Large intestine (tissue), 3 donors: ENCODE data around the gene TDG. TPM values are rescaled to one million over a fixed set of nuclear protein-coding genes. Genes with fewer than 3 reads are reported as not detected.

Experiments used
- DNase-seq, 2 donors: peaks; one replicate each; pipeline versions ENCODE4 v3.0.0 to v3.0.0-alpha.2; 2013
- H3K27ac ChIP-seq: one replicate; pipeline ENCODE4 v1.5.1; 2013; ENCODE audit warnings: low read length
- H3K27me3 ChIP-seq: 2 replicates; pipeline ENCODE4 v1.6.1; 2013; ENCODE audit warnings: low read length; ENCODE audit not compliant: control insufficient read depth, insufficient read depth
- H3K36me3 ChIP-seq: 2 replicates; pipeline ENCODE4 v1.6.1; 2013; ENCODE audit warnings: low read length; ENCODE audit not compliant: control insufficient read depth, insufficient read depth
- H3K4me1 ChIP-seq: one replicate; pipeline ENCODE4 v1.6.1; 2013; ENCODE audit warnings: low read length; ENCODE audit not compliant: control insufficient read depth, insufficient read depth
- H3K4me3 ChIP-seq: one replicate; pipeline ENCODE4 v1.5.1; 2013; ENCODE audit warnings: low read length
- H3K9me3 ChIP-seq: one replicate; pipeline ENCODE4 v1.6.1; 2013; ENCODE audit warnings: mild to moderate bottlenecking, low read depth, low read length, moderate library complexity; ENCODE audit not compliant: control insufficient read depth
- WGBS: methylation state at CpG from one replicate; pipeline ENCODE4 v1.1.5; 2013; ENCODE audit warnings: low lambda C conversion rate; ENCODE audit not compliant: insufficient coverage; 5-methylcytosine and 5-hydroxymethylcytosine counted together
- polyA plus RNA-seq: library from polyadenylated mRNA; unstranded; fragments of 120-200 nt; gene quantifications from one replicate; pipeline ENCODE4 v1.2.1, GENCODE V29; 2013

The TDG gene
- polyA plus RNA-seq, 1 donor: 44.8 TPM

- Histone ChIP-seq H3K4me3 (peak overlapping the region; percentile 89), H3K27me3 (no peaks in the 10 kb centered on the region), H3K4me1 (peaks cover 6% of the 10 kb centered on the region), H3K27ac (peak overlapping the region; percentile 92), H3K36me3 (peaks cover 15% of the 10 kb centered on the region), H3K9me3 (no peaks in the 10 kb centered on the region)
- WGBS: 90% methylated on average over 2 of the region's 7 CpGs
- DNase-seq: no peak
Observed at GRCh38 chr12:103957865-103958388, 7.7 kb upstream of the TDG start.

GRCh38 chr12:103958621-103959020, 7.1 kb upstream of the TDG start:
- no peaks in the 10 kb centered on the region for H3K27me3 ChIP-seq
- H3K36me3 ChIP-seq: peaks cover 8% of the 10 kb centered on the region
- peaks cover 6% of the 10 kb centered on the region for H3K4me1 ChIP-seq
- no peak overlapping the region for H3K4me3 ChIP-seq
- no peak for DNase-seq
- H3K27ac ChIP-seq: no peak overlapping the region
- WGBS: no CpG with 5 or more reads among the region's 1 CpG
- H3K9me3 ChIP-seq: no peaks in the 10 kb centered on the region

GRCh38 chr12:103960616-103961227, 5.0 kb upstream of the TDG start:
- H3K4me3 ChIP-seq: no peak overlapping the region
- peaks cover 3% of the 10 kb centered on the region for H3K4me1 ChIP-seq
- DNase-seq: no peak
- WGBS: 80% methylated on average over 1 of the region's 7 CpGs
- H3K36me3 ChIP-seq: no peaks in the 10 kb centered on the region
- no peaks in the 10 kb centered on the region for H3K9me3 ChIP-seq
- no peaks in the 10 kb centered on the region for H3K27me3 ChIP-seq
- no peak overlapping the region for H3K27ac ChIP-seq

- H3K4me1 ChIP-seq: no peaks in the 10 kb centered on the region
- H3K27ac ChIP-seq: no peak overlapping the region
- DNase-seq: no peak
- no peaks in the 10 kb centered on the region for H3K9me3 ChIP-seq
- no peak overlapping the region for H3K4me3 ChIP-seq
- no peaks in the 10 kb centered on the region for H3K36me3 ChIP-seq
- no peaks in the 10 kb centered on the region for H3K27me3 ChIP-seq
- WGBS: no CpG with 5 or more reads among the region's 1 CpG
Observed at GRCh38 chr12:103962493-103962892, 3.2 kb upstream of the TDG start.

- peaks cover 2% of the 10 kb centered on the region for H3K36me3 ChIP-seq
- peak; percentile 9 to 37 for DNase-seq
- H3K27me3 ChIP-seq: no peaks in the 10 kb centered on the region
- no peaks in the 10 kb centered on the region for H3K4me1 ChIP-seq
- no peaks in the 10 kb centered on the region for H3K9me3 ChIP-seq
- H3K4me3 ChIP-seq: peak overlapping the region; percentile 87
- WGBS: 18% methylated on average over 2 of the region's 3 CpGs
- H3K27ac ChIP-seq: peak overlapping the region; percentile 91
Observed at GRCh38 chr12:103964805-103965204, 867 bp upstream of the TDG start.

GRCh38 chr12:103965255-103965589, 450 bp upstream of the TDG start:
- H3K27me3 ChIP-seq: no peaks in the 10 kb centered on the region
- H3K9me3 ChIP-seq: no peaks in the 10 kb centered on the region
- H3K4me1 ChIP-seq: no peaks in the 10 kb centered on the region
- no CpG with 5 or more reads among the region's 11 CpGs for WGBS
- H3K36me3 ChIP-seq: peaks cover 2% of the 10 kb centered on the region
- peak overlapping the region; percentile 91 for H3K27ac ChIP-seq
- DNase-seq: no peak
- peak overlapping the region; percentile 87 for H3K4me3 ChIP-seq

GRCh38 chr12:103966736-103967135, 1.1 kb downstream of the TDG start:
- H3K9me3 ChIP-seq: no peaks in the 10 kb centered on the region
- peak overlapping the region; percentile 91 for H3K27ac ChIP-seq
- no CpG with 5 or more reads among the region's 1 CpG for WGBS
- DNase-seq: no peak
- H3K4me3 ChIP-seq: peak overlapping the region; percentile 87
- no peaks in the 10 kb centered on the region for H3K4me1 ChIP-seq
- H3K27me3 ChIP-seq: no peaks in the 10 kb centered on the region
- H3K36me3 ChIP-seq: peaks cover 4% of the 10 kb centered on the region

- Histone ChIP-seq H3K27ac (no peak overlapping the region), H3K36me3 (peaks cover 9% of the 10 kb centered on the region), H3K9me3 (no peaks in the 10 kb centered on the region), H3K4me1 (no peaks in the 10 kb centered on the region), H3K4me3 (no peak overlapping the region), H3K27me3 (no peaks in the 10 kb centered on the region)
- no CpG with 5 or more reads among the region's 2 CpGs for WGBS
- DNase-seq: no peak
Observed at GRCh38 chr12:103969391-103969790, 3.7 kb downstream of the TDG start.

- WGBS: no CpG with 5 or more reads among the region's 2 CpGs
- Histone ChIP-seq H3K27me3 (no peaks in the 10 kb centered on the region), H3K4me3 (no peak overlapping the region), H3K4me1 (no peaks in the 10 kb centered on the region), H3K36me3 (peaks cover 28% of the 10 kb centered on the region), H3K27ac (no peak overlapping the region), H3K9me3 (no peaks in the 10 kb centered on the region)
- DNase-seq: no peak
Observed at GRCh38 chr12:103973909-103974308, 8.2 kb downstream of the TDG start.

GRCh38 chr12:103975368-103975767, 9.7 kb downstream of the TDG start:
- Histone ChIP-seq H3K27me3 (no peaks in the 10 kb centered on the region), H3K9me3 (no peaks in the 10 kb centered on the region), H3K36me3 (peaks cover 35% of the 10 kb centered on the region), H3K4me3 (no peak overlapping the region), H3K4me1 (no peaks in the 10 kb centered on the region), H3K27ac (no peak overlapping the region)
- DNase-seq: no peak
- 71% methylated on average over 1 of the region's 2 CpGs for WGBS

GRCh38 chr12:103978384-103978982, 12.8 kb downstream of the TDG start:
- no peaks in the 10 kb centered on the region for H3K9me3 ChIP-seq
- no peaks in the 10 kb centered on the region for H3K4me1 ChIP-seq
- H3K4me3 ChIP-seq: no peak overlapping the region
- H3K27me3 ChIP-seq: no peaks in the 10 kb centered on the region
- WGBS: 100% methylated on average over 1 of the region's 4 CpGs
- no peak for DNase-seq
- no peak overlapping the region for H3K27ac ChIP-seq
- peaks cover 45% of the 10 kb centered on the region for H3K36me3 ChIP-seq
